LNCAP (cell line): ENCODE results near the gene PLCG2.

Experiments
- TF ChIP-seq, protein P1 (sequence below): fragments of 450-650 bp; IDR thresholded peaks from 2 replicates; pipeline ENCODE4 v1.5.1; 2017; ENCODE audit warnings: mild to moderate bottlenecking

Gene PLCG2

DNA sequence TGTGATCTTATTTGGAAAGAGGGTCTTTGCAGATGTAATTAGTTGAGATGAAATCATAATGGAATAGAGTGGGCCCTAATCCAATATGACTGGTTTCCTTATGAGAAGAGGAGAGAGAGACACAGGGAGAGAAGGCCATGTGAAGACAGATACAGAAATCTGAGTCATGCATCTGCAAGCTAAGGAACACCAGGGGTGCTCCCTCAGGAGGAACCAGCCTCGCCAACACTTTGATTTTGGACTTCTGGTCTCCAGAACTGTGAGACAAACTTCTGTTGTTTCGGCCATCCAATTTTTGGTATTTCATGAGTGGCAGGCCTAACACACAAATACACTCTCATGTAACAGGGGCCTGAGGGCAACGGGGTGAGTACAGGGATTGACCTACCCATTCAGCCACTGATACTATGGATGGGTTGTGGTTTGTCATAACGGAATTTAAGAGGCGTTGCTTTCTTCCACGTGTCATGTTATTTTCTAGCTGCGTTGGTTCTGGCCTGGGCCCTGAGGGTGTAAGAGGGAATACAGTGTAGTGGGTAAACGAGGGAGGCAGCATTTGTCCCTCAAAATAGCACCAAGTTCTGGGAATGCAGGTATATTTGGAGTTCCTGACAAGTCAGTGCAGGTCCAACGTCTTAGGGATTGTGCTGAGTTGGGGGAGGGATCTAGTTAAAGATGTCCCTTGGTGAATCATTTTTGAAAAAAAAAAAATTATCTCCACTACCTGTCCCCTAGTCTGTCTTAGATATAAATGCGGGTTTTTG lies 17.7 kb downstream of the PLCG2 start:
- TF ChIP-seq, protein P1, sequence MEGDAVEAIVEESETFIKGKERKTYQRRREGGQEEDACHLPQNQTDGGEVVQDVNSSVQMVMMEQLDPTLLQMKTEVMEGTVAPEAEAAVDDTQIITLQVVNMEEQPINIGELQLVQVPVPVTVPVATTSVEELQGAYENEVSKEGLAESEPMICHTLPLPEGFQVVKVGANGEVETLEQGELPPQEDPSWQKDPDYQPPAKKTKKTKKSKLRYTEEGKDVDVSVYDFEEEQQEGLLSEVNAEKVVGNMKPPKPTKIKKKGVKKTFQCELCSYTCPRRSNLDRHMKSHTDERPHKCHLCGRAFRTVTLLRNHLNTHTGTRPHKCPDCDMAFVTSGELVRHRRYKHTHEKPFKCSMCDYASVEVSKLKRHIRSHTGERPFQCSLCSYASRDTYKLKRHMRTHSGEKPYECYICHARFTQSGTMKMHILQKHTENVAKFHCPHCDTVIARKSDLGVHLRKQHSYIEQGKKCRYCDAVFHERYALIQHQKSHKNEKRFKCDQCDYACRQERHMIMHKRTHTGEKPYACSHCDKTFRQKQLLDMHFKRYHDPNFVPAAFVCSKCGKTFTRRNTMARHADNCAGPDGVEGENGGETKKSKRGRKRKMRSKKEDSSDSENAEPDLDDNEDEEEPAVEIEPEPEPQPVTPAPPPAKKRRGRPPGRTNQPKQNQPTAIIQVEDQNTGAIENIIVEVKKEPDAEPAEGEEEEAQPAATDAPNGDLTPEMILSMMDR, result no peak

DNA sequence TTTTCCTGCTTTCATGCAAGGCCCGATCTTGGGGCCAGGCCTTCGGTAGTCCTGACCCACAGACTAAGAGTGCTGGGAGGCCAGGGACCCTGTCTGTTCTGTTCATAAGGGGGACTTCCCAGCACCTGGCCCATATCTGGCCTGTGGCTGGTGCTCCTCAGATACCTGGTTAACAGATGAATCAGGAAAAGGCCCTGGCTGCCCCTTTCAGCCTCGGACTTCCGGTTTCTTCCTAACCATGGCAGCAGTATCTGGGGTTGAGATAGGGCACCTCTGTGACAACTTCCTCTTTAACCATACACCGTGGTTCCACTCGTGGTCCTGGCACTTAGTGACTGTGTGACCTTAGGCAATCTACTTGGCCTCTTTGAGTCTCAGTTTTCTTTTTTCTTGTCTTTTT lies 18.4 kb downstream of the PLCG2 start:
- TF ChIP-seq, protein P1, result no peak

DNA sequence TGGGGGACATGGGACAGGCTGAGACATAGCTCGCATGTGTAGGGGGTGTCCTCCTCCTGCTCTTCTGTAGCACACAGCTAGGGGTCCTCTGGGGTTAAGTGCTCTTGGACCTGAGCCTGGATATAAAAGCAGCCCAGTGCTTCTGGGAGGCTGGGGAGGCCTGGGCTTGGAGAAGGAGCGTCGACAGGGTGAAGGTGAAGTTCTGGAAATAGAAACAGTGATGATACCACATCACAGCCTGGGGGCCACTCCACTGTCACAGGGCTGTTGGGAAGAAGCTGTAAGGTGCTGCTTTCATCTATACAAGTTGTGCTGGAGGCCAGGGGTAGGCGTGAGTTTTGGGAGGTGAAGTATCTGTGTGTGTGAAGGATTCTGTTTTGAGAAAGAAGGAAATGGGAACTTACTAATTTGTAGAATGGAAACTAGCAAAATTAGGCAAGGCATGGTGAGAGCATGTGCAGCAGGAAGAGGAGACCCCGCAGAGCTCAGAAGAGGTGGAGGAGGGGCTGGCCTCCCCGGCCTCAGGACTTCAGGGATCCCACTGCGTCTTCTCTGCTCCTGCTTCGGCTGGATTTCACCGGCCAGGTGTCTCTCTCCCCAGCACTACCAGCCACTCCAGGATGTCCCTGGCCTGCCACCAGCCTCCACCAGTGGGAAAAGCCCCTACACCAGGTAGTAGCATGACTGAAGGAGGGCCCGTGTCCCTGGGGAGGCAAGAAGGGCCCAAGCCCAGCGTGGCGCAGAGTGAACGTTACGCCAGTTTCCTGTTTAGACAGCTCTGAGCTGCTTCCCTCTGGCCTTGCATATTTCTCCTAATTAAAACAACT lies 19.4 kb downstream of the PLCG2 start:
- TF ChIP-seq, protein P1, result no peak

DNA sequence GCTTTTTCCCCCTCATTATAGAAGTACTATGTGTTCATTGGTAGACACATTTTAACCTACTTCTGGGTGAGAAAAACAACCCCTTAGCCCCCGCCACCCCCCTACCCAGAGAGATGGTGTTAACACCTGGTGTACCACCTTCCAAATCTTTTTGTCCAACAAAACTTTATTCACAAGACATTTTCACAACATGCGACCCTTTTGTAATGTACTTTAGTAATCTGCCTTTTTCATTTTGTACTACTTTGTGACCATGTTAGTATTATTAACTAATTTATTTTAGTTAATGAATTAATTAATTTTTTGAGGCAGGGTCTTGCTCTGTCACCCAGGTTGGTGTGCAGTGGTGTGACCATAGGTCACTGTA lies 20.0 kb downstream of the PLCG2 start:
- TF ChIP-seq, protein P1, result no peak

DNA sequence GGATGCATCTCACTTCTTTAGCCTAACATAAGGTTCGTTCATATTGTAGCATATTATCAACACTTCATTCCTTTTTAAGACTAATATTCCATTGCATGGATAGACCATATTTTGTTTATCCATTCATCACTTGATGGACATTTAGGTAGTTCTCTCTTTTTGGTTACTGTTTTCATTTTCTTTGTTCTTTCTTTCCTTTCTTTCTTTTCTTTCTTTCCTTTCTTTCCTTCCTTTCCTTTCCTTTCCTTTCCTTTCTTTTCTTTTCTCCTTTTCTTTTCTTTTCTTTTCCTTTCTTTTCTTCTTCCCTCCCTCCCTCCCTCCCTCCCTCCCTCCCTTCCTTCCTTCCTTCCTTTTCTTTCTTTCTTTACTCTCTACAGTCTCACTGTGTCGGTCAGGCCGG lies 24.2 kb downstream of the PLCG2 start:
- TF ChIP-seq, protein P1, result no peak

DNA sequence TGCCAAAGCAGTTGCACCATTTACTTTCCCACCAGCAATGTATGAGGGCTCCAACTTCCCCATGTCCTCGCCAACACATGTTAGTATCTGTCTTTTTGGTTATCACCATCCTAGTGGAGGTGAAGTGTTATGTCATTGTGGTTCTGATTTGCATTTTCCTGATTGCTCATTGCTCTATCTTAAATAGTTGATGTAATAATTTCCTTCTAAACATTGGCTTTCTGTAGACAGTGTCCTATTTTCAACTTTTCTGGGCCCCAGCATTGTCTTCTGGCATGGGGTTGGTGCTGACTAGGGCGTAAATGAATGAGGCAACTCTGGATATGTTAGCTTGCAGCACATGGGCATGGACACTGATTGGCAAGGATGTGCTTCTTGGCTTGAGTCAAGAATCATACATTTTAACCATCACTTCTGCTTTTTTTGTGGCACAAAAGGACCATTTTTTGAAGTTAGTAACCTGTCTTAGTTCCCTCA lies 25.1 kb downstream of the PLCG2 start:
- TF ChIP-seq, protein P1, result no peak

DNA sequence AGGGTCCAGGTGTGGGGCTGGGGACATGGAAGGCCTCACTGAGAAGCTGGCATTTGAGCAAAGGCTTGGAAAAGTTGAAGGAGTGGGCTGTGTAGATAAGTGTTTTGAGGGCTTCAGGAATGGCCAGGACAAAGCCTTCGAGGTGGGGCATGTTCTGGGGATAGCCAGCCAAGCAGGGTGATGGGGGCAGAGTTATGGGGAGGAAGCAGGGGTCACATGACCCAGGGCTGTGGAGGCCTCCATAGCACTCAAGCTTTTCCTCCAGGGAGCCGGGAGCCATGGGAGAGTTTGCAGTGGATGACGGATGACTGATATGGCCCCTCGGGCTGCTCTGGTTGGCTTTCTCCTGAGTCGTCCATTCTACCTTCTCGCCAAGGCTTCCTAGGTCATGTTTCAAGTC lies 27.6 kb downstream of the PLCG2 start:
- TF ChIP-seq, protein P1, result no peak
